IMR-90 (cell line): Measurements from ENCODE around the gene ID2. TPM values are rescaled to one million over a fixed set of nuclear protein-coding genes. Genes with fewer than 3 reads are reported as not detected.

ENCODE experiments used
- ATAC-seq: fragments of 200-7000 bp; cut with Tn5 transposase; 2 replicates; pipeline ENCODE4 v1.9.1; 2020; ENCODE audit warnings: low read depth, mild to moderate bottlenecking, moderate library complexity
- BruUV-seq: library from RNA; stranded (reverse); fragments of 400-500 nt; replicated peaks from 2 replicates; lab custom pipeline; 2021; lab: Mats Ljungman, UMichigan
- CTCF ChIA-PET: fragments of 300-600 bp; formaldehyde crosslinking; extraction: SDS; loops from one replicate; lab custom pipeline; 2021; ENCODE audit warnings: antibody characterized with exemption; lab: Yijun Ruan, JAX
- POLR2A ChIA-PET: fragments of 300-600 bp; sonication (Branson Sonifier 250); formaldehyde crosslinking; loops from one replicate; lab custom pipeline; 2022; ENCODE audit warnings: antibody characterized with exemption; ENCODE audit not compliant: unreplicated experiment; lab: Charles Lee
- DNase-seq: peaks from one replicate; pipeline ENCODE4 v3.0.0; 2013
- H2AFZ ChIP-seq: replicated peaks from 2 replicates; pipeline ENCODE3; 2013; ENCODE audit warnings: low read length, mild to moderate bottlenecking; ENCODE audit not compliant: poor library complexity
- H2AK5ac ChIP-seq: 2 replicates; pipeline ENCODE4 v1.6.1; 2013; ENCODE audit warnings: low read depth, low read length, inconsistent platforms
- H2AK9ac ChIP-seq: replicated peaks from 2 replicates; pipeline ENCODE3; 2013; ENCODE audit warnings: mild to moderate bottlenecking, low read depth, low read length, moderate library complexity; ENCODE audit not compliant: poor library complexity
- H2BK120ac ChIP-seq: 2 replicates; pipeline ENCODE4 v1.6.1; 2013; ENCODE audit warnings: low read depth, low read length, inconsistent platforms
- H2BK15ac ChIP-seq: 3 replicates; pipeline ENCODE4 v1.6.1; 2013; ENCODE audit warnings: low read depth, low read length, inconsistent platforms
- H2BK20ac ChIP-seq: 2 replicates; pipeline ENCODE4 v1.6.1; 2013; ENCODE audit warnings: low read depth, mild to moderate bottlenecking, inconsistent platforms, low read length, moderate library complexity
- H2BK5ac ChIP-seq: 2 replicates; pipeline ENCODE4 v1.6.1; 2013; ENCODE audit warnings: mild to moderate bottlenecking, low read depth, low read length, inconsistent platforms; ENCODE audit not compliant: poor library complexity, severe bottlenecking
- H3K14ac ChIP-seq: replicated peaks from 2 replicates; pipeline ENCODE4 v1.6.1; 2013; ENCODE audit warnings: low read depth, low read length, inconsistent platforms
- H3K18ac ChIP-seq: 2 replicates; pipeline ENCODE4 v1.6.1; 2013; ENCODE audit warnings: low read depth, low read length, control low read depth
- H3K23ac ChIP-seq: 2 replicates; pipeline ENCODE4 v1.6.1; 2013; ENCODE audit warnings: low read depth, low read length, inconsistent platforms
- H3K27ac ChIP-seq: 2 replicates; pipeline ENCODE4 v1.5.1; 2013; ENCODE audit warnings: mild to moderate bottlenecking, control low read depth, low read length; ENCODE audit not compliant: insufficient read depth
- H3K27me3 ChIP-seq: 2 replicates; pipeline ENCODE4 v1.6.1; 2013; ENCODE audit warnings: low read length; ENCODE audit not compliant: control insufficient read depth, insufficient read depth
- H3K36me3 ChIP-seq: 2 replicates; pipeline ENCODE4 v1.6.1; 2013; ENCODE audit warnings: low read length, mixed read lengths; ENCODE audit not compliant: control insufficient read depth, insufficient read depth
- H3K4ac ChIP-seq: 2 replicates; pipeline ENCODE4 v1.6.1; 2013; ENCODE audit warnings: low read depth, low read length, inconsistent platforms
- H3K4me1 ChIP-seq: 2 replicates; pipeline ENCODE4 v1.6.1; 2013; ENCODE audit warnings: low read length, mixed read lengths; ENCODE audit not compliant: control insufficient read depth, insufficient read depth
- H3K4me2 ChIP-seq: 2 replicates; pipeline ENCODE4 v1.6.1; 2013; ENCODE audit warnings: low read depth, mild to moderate bottlenecking, control low read depth, low read length, moderate library complexity
- H3K4me3 ChIP-seq: 2 replicates; pipeline ENCODE4 v1.5.1; 2013; ENCODE audit warnings: low read depth, mild to moderate bottlenecking, control low read depth, low read length, moderate library complexity; ENCODE audit not compliant: insufficient read depth
- H3K56ac ChIP-seq: 2 replicates; pipeline ENCODE4 v1.6.1; 2013; ENCODE audit warnings: low read length, inconsistent platforms; ENCODE audit not compliant: insufficient read depth; ENCODE audit errors: extremely low read depth
- H3K79me1 ChIP-seq, 2 experiments: 2 replicates each; pipeline ENCODE4 v1.6.1; 2013; ENCODE audit warnings: low read length in 2 of 2, inconsistent platforms in 1 of 2, low read depth in 1 of 2
- H3K9ac ChIP-seq: 2 replicates; pipeline ENCODE4 v1.6.1; 2013; ENCODE audit warnings: low read depth, low read length, control low read depth
- H3K9me1 ChIP-seq: 2 replicates; pipeline ENCODE4 v1.6.1; 2013; ENCODE audit warnings: low read length, inconsistent platforms; ENCODE audit not compliant: insufficient read depth
- H3K9me3 ChIP-seq: 2 replicates; pipeline ENCODE4 v1.6.1; 2013; ENCODE audit warnings: low read length; ENCODE audit not compliant: control insufficient read depth, insufficient read depth
- H4K20me1 ChIP-seq: 2 replicates; pipeline ENCODE4 v1.6.1; 2013; ENCODE audit warnings: low read length, inconsistent platforms; ENCODE audit not compliant: insufficient read depth
- H4K5ac ChIP-seq: 2 replicates; pipeline ENCODE4 v1.6.1; 2013; ENCODE audit warnings: mild to moderate bottlenecking, low read depth, low read length, control low read depth
- H4K8ac ChIP-seq, 2 experiments: 2 replicates each; pipeline ENCODE4 v1.6.1; 2013; ENCODE audit warnings: low read depth in 2 of 2, low read length in 2 of 2, control low read depth in 1 of 2, inconsistent platforms in 1 of 2
- H4K91ac ChIP-seq: 2 replicates; pipeline ENCODE4 v1.6.1; 2013; ENCODE audit warnings: low read depth, low read length, inconsistent platforms; ENCODE audit not compliant: insufficient read depth
- BHLHE40 ChIP-seq: fragments of 150-350 bp; IDR thresholded peaks from 2 replicates; pipeline ENCODE4 v1.6.1; 2016; ENCODE audit warnings: mild to moderate bottlenecking, low read depth, low read length
- CHD1 ChIP-seq: IDR thresholded peaks from 2 replicates; pipeline ENCODE4 v1.6.1; 2012; ENCODE audit warnings: low read depth, low read length, improper control_type of control experiment
- FOS ChIP-seq: fragments of 150-350 bp; IDR thresholded peaks from 2 replicates; pipeline ENCODE4 v1.6.1; 2016; ENCODE audit warnings: low read depth, low read length
- MAFK ChIP-seq: IDR thresholded peaks from 2 replicates; pipeline ENCODE4 v1.6.1; 2012; ENCODE audit warnings: low read depth, low read length, improper control_type of control experiment
- MAZ ChIP-seq: IDR thresholded peaks from 2 replicates; pipeline ENCODE4 v1.6.1; 2012; ENCODE audit warnings: low read depth, mild to moderate bottlenecking, low read length, improper control_type of control experiment, moderate library complexity, borderline replicate concordance
- MXI1 ChIP-seq: IDR thresholded peaks from 2 replicates; pipeline ENCODE4 v1.6.1; 2012; ENCODE audit warnings: low read depth, mild to moderate bottlenecking, low read length, moderate library complexity, borderline replicate concordance
- NFE2L2 ChIP-seq: fragments of 150-350 bp; IDR thresholded peaks from 2 replicates; pipeline ENCODE4 v1.6.1; 2016; ENCODE audit warnings: low read depth, mild to moderate bottlenecking, low read length
- POLR2A ChIP-seq: IDR thresholded peaks from 2 replicates; pipeline ENCODE4 v1.6.1; 2012; ENCODE audit warnings: mild to moderate bottlenecking, low read depth, low read length
- RAD21 ChIP-seq: IDR thresholded peaks from 2 replicates; pipeline ENCODE4 v1.6.1; 2012; ENCODE audit warnings: low read length, improper control_type of control experiment
- SMC3 ChIP-seq: fragments of 150-350 bp; IDR thresholded peaks from 2 replicates; pipeline ENCODE4 v1.6.1; 2016; ENCODE audit warnings: low read depth, mild to moderate bottlenecking, antibody characterized with exemption, low read length, moderate library complexity
- WGBS, 2 experiments: methylation state at CpG; one replicate each; pipeline versions ENCODE4 v1.1.5 to v1.1.7; 2013; ENCODE audit warnings: missing lambda C conversion rate in 2 of 2; ENCODE audit not compliant: insufficient read length in 1 of 2; ENCODE audit errors: extremely low coverage in 2 of 2; 5-methylcytosine and 5-hydroxymethylcytosine counted together
- dilution Hi-C: fragments of 300-500 bp; cut with HindIII; formaldehyde crosslinking; loops from one replicate; pipeline ENCODE4 v1.14.3; 2018; ENCODE audit warnings: low sequenced_read_pairs; ENCODE audit not compliant: unreplicated experiment
- in situ Hi-C: fragments of 300-500 bp; cut with MboI; formaldehyde crosslinking; loops from 3 replicates; pipeline ENCODE4 v1.14.3; 2019; ENCODE audit warnings: low sequenced_read_pairs, inconsistent platforms, mixed read lengths
- intact Hi-C: fragments of 100-400 bp; cut with micrococcal nuclease; formaldehyde crosslinking; loops from 2 replicates; pipeline ENCODE4 v1.10.0; 2022
- polyA plus RNA-seq, 3 experiments: library from polyadenylated mRNA; depleted of rRNA; stranded (reverse); fragments of >200 nt; gene quantifications; 2 replicates each; pipeline ENCODE4 v1.2.3, GENCODE V29; 2012; ENCODE audit warnings: low replicate concordance in 1 of 3
- total RNA-seq: library from RNA; depleted of rRNA; stranded (reverse); fragments of >200 nt; gene quantifications from 2 replicates; pipeline ENCODE4 v1.2.3, GENCODE V29; 2012
- TF ChIP-seq, protein P1 (sequence below): conservative IDR thresholded peaks from 2 replicates; pipeline ENCODE4 v1.5.1; 2012; ENCODE audit warnings: mild to moderate bottlenecking, low read depth, low read length, improper control_type of control experiment
- TF ChIP-seq, protein P2 (sequence below): fragments of 150-350 bp; IDR thresholded peaks from 2 replicates; pipeline ENCODE4 v1.6.1; 2016; ENCODE audit warnings: low read depth, mild to moderate bottlenecking, low read length, moderate library complexity, borderline replicate concordance

The ID2 gene
- total and polyA plus RNA-seq, 2 of the 4 experiments (the other 2 are of a cell fraction) = 264 to 389 TPM

DNA sequence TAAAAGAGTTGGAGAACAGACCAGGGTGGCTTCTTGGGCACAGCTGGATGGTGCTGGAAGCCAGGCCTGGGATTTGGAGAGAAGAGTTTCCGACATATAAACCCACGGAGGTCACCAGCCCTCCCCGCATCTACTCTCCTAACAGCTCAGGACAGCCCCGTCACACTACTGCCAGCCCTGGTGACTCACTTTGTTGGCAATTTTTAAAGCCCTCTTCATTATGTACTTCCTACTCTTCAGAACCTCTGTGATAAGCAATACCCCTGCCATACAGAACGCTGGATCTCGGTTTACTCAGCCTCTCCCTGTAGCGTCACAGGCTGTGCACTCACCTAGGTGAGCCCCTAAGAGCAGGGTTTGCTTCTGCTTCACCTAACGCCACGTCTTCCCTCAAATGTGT is 48.1 kb downstream of the ID2 start:
- no peaks in the 10 kb centered on the region for H4K20me1 ChIP-seq
- H3K14ac ChIP-seq = no peak overlapping the region
- intact Hi-C loops = no loop called here
- no peak overlapping the region for H3K18ac ChIP-seq
- in situ Hi-C loops = no loop called here
- no peak overlapping the region for H2BK5ac ChIP-seq
- TF ChIP-seq MAFK (no peak), RAD21 (no peak), MXI1 (no peak), NFE2L2 (no peak), MAZ (no peak), SMC3 (no peak), CHD1 (no peak), BHLHE40 (no peak), POLR2A (no peak), FOS (no peak)
- TF ChIP-seq, protein P1, sequence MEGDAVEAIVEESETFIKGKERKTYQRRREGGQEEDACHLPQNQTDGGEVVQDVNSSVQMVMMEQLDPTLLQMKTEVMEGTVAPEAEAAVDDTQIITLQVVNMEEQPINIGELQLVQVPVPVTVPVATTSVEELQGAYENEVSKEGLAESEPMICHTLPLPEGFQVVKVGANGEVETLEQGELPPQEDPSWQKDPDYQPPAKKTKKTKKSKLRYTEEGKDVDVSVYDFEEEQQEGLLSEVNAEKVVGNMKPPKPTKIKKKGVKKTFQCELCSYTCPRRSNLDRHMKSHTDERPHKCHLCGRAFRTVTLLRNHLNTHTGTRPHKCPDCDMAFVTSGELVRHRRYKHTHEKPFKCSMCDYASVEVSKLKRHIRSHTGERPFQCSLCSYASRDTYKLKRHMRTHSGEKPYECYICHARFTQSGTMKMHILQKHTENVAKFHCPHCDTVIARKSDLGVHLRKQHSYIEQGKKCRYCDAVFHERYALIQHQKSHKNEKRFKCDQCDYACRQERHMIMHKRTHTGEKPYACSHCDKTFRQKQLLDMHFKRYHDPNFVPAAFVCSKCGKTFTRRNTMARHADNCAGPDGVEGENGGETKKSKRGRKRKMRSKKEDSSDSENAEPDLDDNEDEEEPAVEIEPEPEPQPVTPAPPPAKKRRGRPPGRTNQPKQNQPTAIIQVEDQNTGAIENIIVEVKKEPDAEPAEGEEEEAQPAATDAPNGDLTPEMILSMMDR = no peak
- TF ChIP-seq, protein P2, sequence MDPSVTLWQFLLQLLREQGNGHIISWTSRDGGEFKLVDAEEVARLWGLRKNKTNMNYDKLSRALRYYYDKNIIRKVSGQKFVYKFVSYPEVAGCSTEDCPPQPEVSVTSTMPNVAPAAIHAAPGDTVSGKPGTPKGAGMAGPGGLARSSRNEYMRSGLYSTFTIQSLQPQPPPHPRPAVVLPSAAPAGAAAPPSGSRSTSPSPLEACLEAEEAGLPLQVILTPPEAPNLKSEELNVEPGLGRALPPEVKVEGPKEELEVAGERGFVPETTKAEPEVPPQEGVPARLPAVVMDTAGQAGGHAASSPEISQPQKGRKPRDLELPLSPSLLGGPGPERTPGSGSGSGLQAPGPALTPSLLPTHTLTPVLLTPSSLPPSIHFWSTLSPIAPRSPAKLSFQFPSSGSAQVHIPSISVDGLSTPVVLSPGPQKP = no peak
- ChIA-PET CTCF (no interaction called here), POLR2A (no interaction called here)
- H3K9me3 ChIP-seq = no peaks in the 10 kb centered on the region
- H2AK9ac ChIP-seq = no peak overlapping the region
- peaks cover 7% of the 10 kb centered on the region; the same call in 1 of the 2 replicates for H3K9me1 ChIP-seq
- dilution Hi-C loops = no loop called here
- H4K5ac ChIP-seq = no peak overlapping the region
- no peak overlapping the region for H3K4ac ChIP-seq
- peaks cover 11% of the 10 kb centered on the region for H3K4me1 ChIP-seq
- H4K91ac ChIP-seq = no peak overlapping the region
- H3K27ac ChIP-seq = no peak overlapping the region
- no peak overlapping the region for H4K8ac ChIP-seq
- no peak overlapping the region for H3K9ac ChIP-seq
- H2BK20ac ChIP-seq = no peak overlapping the region
- no peak overlapping the region for H3K23ac ChIP-seq
- no peak overlapping the region for H3K4me3 ChIP-seq
- H2AK5ac ChIP-seq = no peak overlapping the region
- no peak overlapping the region for H2BK120ac ChIP-seq
- H2AFZ ChIP-seq = no peak overlapping the region
- no peak overlapping the region for H2BK15ac ChIP-seq
- H3K27me3 ChIP-seq = no peaks in the 10 kb centered on the region
- no peak overlapping the region for H3K56ac ChIP-seq
- ATAC-seq (no peak; the same call in 1 of the 2 replicates), DNase-seq (no peak)
- H3K36me3 ChIP-seq = peaks cover 40% of the 10 kb centered on the region
- no peak overlapping the region for H3K4me2 ChIP-seq
- 97% methylated on average over 6 of the region's 9 CpGs; no CpG with 5 or more reads in 1 of the 2 experiments for WGBS, 2 experiments
- no peaks in the 10 kb centered on the region for H3K79me1 ChIP-seq
- no TSS peak for BruUV-seq
